ENCODE data around the gene SPSB1.

SPSB1 gene

GRCh38 chr1:9344426-9345200 lies 51.9 kb downstream of the SPSB1 start:
- no peak for DNase-seq (ENCODE audit: low read depth)

- no peak for DNase-seq (ENCODE audit: low read depth)
Measured at GRCh38 chr1:9345471-9345870, 52.8 kb downstream of the SPSB1 start.

GRCh38 chr1:9345922-9346321 lies 53.2 kb downstream of the SPSB1 start:
- no peak for DNase-seq (ENCODE audit: low read depth)

- DNase-seq (ENCODE audit: low read depth), result no peak
Measured at GRCh38 chr1:9346566-9346965, 53.9 kb downstream of the SPSB1 start.

- no peak for DNase-seq (ENCODE audit: low read depth)
Measured at GRCh38 chr1:9347095-9347850, 54.6 kb downstream of the SPSB1 start.

- no peak for DNase-seq (ENCODE audit: low read depth)
Measured at GRCh38 chr1:9349331-9349851, 56.7 kb downstream of the SPSB1 start.

GRCh38 chr1:9350013-9350908 lies 57.6 kb downstream of the SPSB1 start:
- DNase-seq (ENCODE audit: low read depth), result no peak

- DNase-seq (ENCODE audit: low read depth), result no peak
Measured at GRCh38 chr1:9350960-9351359, 58.3 kb downstream of the SPSB1 start.

GRCh38 chr1:9351654-9352271 lies 59.1 kb downstream of the SPSB1 start:
- DNase-seq (ENCODE audit: low read depth), result no peak

DNA sequence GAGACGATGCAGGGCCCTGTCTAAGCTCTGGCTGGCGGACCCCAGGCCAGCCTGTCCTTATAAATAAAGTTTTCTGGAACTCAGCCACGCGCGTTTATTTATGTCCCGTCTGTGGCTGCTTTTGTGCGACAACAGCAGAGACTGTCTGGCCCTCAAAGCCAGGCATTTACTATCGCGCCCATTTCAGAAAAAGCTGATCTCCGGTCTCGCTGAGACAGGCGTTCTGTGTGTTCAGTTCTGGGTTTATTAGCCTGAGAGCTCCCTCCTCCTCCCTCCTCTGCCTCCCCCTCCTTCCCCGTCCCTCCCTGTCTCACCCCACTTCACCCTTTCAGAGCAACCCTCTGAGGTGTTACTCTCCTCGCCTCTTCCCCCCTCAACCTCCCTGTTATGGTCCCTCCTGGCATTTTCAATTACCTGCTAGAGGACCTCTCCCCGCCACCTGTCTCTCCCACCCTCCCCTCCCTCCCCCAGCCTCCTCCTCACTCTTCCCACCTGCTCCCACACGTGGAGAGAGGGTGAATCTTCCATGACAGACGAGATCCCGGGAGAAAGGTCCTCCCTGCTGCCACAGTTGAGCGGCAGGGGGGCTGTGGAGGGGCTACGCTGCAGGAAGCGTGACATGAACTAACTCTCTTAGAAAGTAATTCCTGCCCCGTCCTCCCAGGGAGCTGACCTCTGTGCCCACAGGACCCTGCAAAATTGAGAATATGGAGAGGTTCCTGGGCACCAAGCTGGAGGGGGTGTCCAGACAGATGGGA lies 59.9 kb downstream of the SPSB1 start:
- DNase-seq (ENCODE audit: low read depth), result no peak

- DNase-seq (ENCODE audit: low read depth), result no peak
Measured at GRCh38 chr1:9355503-9355902, 62.8 kb downstream of the SPSB1 start.

DNA sequence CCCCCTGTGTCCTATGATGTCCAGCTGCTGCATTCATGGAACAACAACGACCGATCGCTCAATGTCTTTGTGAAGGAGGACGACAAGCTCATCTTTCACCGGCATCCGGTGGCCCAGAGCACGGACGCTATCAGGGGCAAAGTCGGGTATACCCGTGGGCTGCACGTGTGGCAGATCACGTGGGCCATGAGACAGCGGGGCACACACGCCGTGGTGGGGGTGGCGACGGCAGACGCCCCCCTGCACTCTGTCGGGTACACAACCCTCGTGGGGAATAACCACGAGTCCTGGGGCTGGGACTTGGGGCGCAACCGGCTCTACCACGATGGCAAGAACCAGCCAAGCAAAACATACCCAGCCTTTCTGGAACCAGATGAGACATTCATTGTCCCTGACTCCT lies 63.3 kb downstream of the SPSB1 start:
- DNase-seq (ENCODE audit: low read depth), result no peak

DNA sequence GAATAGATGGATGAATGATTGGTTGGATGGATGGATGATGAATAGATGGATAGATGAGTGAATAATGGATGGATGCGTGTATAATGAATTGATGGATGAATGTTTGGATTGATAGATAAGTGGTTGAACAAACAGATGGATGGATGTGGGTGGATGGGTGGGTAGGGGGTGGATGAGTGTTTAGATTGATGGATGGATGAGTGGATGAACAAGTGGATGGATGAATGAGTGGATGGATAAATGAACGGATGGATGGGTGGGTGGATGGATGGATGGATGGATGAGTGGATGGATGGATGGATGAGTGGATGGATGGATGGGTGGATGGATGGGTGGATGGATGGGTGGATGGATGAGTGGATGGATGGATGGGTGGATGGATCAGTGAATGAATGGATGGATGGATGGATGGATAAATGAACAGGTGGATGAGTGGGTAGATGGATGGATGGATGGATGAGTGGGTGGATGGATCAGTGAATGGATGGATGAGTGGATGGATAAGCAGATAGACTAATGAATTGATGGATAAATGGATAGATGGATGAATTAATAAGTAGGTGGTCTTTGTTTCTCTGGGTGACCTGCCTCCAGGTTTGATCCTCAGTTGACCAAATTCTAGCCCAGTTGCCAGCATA lies 64.3 kb downstream of the SPSB1 start:
- DNase-seq (ENCODE audit: low read depth), result no peak

DNA sequence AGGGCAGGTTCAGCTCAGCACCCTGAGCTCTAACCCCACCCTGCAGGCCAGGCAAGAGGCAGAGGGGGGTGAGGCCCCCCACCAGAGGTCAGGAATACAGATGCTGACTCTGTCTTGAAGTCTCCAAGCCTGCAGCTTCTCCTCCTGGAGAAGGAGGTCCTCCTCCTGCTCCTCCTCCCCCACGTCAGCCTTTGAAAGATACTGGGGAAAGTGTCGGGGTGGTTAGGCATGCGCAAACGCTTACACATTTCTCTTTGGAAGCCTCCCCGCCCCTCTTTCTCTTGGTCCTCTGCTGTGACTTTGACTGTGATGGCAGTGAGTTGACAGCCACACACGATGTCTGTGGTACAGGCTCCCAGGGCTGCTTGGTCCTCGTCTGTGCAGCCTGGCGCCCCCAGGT lies 65.3 kb downstream of the SPSB1 start:
- no peak for DNase-seq (ENCODE audit: low read depth)

DNA sequence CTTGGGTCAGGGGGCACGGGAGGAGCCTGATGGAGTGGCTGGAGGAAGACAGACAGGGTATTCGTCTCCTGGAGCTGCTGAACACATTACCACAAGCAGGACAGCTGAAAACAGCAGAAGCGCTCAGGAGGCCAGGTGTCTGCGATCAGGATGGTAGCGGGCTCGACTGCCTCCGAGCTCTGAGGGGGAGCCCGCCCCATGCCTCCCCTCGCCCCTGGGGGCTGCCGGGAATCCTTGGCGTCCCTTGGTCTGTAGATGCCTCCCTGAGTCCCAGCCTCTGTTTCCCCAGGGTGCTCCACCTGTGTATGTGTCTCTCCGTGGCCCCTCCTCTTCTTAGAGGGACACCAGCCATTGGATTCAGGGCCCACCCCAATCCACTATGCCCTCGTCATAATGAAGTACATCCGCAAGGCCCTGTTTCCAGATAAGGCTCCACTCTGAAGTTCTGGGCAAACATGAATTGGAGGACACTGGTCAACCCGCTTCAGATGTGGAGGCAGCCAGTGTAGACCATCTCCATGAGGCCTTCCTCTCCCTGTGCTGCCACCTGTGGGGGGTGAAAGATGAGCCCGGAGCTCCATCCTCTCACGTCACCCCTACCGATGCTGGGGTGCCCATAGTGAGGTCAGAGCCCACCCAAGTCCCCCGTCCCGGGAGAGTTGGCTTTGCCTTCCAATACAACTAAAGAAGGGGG lies 67.8 kb downstream of the SPSB1 start:
- DNase-seq (ENCODE audit: low read depth), result no peak

DNA sequence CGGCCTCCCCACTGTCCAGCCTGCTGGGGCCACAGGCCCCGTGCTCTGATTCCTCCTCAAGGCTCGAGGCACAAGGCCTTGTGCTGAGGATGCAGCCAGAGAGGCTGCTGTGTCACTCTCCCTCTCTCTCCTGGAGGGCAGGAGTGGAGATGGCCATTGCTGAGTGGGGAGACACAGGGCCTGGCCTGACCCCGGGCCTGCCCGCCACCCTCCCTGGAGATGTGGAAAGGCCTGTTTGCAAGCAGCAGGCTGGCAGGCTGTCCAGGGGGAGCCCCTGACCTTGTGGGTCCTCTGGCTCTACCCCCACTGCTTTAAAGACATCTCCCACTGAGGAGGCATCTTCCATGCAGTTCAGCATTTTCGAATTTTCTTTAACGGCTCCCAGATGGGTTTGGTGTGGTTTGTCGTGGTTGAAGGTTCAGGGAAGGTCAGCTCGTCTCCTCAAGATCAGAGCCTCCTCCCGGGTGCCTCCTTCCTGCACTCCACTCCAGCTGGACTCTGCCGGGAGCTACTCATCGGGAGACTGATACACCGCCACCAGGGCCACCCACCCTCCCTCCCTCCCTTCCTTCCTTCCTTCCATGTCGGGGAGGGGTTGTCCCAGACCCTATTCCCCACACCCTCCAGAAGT lies 69.1 kb downstream of the SPSB1 start:
- DNase-seq (ENCODE audit: low read depth), result no peak

DNA sequence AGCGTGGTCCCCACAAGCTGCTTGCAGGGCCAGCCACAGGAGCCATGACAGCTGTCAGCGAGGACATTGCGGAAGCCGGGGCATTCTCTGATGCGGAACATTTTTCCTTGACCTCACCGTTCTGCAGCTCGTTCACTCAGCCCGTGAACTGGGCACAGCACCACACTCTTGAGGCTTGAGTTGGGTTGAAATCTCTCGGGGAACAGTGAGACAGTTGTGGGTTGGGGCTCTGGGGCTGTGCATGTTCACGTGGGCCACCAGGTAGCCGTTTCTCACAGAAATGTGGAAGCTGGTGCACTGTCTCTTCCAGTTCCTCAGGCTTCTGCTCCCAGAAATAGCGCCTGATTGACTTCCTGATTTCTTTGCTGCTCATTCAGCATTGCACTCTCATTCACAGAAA lies 69.8 kb downstream of the SPSB1 start:
- no peak for DNase-seq (ENCODE audit: low read depth)

GRCh38 chr1:9363061-9363471 lies 70.4 kb downstream of the SPSB1 start:
- DNase-seq (ENCODE audit: low read depth), result no peak

DNA sequence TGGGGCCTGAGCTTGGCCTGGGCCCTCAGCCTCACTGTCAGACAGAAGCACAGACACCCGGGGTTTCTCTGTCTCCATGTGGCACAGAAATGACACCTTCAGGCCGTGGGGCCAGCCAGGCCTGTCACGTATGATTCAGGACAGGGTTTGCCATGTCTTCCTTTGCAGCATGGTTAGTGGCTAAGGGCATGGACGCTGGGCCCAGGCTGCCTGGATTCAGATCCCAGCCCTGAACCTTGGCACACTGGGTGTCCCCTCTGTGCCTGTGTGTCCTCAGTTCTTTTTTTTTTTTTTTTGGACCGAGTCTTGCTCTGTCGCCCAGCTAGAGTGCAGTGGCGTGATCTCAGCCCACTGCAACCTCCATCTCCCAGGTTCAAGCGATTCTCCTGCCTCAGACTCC lies 73.6 kb downstream of the SPSB1 start:
- no peak for DNase-seq (ENCODE audit: low read depth)
